ENCODE measurements around the gene ZBTB5. TPM values are rescaled to one million over a fixed set of nuclear protein-coding genes. Genes with fewer than 3 reads are reported as not detected.

Gene ZBTB5
- total and polyA plus RNA-seq, 9 of the 15 experiments (the other 6 are each of a cell fraction or from before 2014, with no cell fraction given): 2.3 to 43.2 (median 15.5) TPM

DNA sequence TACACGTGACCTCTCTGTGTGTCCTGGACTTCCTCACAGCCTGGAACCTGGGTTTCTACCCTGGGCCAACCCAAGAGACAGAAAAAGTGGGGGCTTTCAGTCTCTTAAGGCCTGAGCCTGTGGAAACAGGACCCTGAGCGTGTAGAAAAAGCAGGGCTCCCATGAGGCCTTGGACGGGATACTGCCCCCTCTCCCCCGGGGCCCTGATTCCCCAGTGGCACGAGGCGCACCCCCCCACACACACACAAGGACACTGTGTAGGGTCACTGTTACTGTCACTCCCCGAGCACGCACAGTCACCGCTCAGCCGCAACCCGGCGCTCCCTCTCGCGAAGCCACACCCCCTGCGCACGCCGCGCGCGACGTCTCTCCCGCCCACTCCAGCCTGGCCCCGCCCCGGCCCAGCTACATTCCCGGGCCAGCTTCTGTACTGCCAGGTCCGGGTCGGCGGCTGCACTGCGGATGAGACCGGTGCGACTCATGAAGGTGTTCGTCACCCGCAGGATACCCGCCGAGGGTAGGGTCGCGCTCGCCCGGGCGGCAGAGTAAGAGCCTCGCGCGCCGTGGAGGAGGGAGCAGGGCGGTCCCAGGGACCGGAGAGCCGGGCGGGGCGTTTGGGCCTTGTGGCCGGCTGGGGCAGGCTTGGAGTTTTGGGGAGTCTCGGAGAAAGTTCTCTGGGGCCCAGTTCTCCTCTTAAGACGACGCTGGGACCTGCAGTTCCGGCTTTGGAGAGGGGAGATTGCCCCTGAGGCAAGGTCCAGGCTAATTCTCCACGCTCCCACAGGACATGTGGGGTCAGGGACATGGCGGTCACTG, 42.8 kb downstream of the ZBTB5 start, which contains the start of gene GRHPR (continued):
- TF ChIP-seq, protein P1, sequence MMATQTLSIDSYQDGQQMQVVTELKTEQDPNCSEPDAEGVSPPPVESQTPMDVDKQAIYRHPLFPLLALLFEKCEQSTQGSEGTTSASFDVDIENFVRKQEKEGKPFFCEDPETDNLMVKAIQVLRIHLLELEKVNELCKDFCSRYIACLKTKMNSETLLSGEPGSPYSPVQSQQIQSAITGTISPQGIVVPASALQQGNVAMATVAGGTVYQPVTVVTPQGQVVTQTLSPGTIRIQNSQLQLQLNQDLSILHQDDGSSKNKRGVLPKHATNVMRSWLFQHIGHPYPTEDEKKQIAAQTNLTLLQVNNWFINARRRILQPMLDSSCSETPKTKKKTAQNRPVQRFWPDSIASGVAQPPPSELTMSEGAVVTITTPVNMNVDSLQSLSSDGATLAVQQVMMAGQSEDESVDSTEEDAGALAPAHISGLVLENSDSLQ (IDR thresholded peaks at IDR 0.05): peak; percentile 91
- TF ChIP-seq, protein P2, sequence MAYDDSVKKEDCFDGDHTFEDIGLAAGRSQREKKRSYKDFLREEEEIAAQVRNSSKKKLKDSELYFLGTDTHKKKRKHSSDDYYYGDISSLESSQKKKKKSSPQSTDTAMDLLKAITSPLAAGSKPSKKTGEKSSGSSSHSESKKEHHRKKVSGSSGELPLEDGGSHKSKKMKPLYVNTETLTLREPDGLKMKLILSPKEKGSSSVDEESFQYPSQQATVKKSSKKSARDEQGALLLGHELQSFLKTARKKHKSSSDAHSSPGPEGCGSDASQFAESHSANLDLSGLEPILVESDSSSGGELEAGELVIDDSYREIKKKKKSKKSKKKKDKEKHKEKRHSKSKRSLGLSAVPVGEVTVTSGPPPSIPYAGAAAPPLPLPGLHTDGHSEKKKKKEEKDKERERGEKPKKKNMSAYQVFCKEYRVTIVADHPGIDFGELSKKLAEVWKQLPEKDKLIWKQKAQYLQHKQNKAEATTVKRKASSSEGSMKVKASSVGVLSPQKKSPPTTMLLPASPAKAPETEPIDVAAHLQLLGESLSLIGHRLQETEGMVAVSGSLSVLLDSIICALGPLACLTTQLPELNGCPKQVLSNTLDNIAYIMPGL (CRISPR knock-in tag; IDR thresholded peaks at IDR 0.05): peak; percentile 88
- TF ChIP-seq C11orf30 (IDR thresholded peaks at IDR 0.05; ENCODE audit: low read depth) (peak; percentile 50; the same call in 1 of the 2 replicates), ZNF212 (CRISPR knock-in tag; IDR thresholded peaks at IDR 0.05) (no peak), NFIC (IDR thresholded peaks at IDR 0.05) (peak; percentile 35; the same call in 1 of the 2 replicates), TSC22D4 (tag; IDR thresholded peaks at IDR 0.05) (no peak), MAFG (tag; conservative IDR thresholded peaks at IDR 0.05) (peak; percentile 34; the same call in 1 of the 2 replicates), TBP (optimal IDR thresholded peaks at IDR 0.05; ENCODE audit: low read depth, low read length) (peak; percentile 84), L3MBTL2 (IDR thresholded peaks at IDR 0.05) (peak; percentile 91), HNRNPLL (IDR thresholded peaks at IDR 0.05; ENCODE audit: low read depth, low read length, poor library complexity, severe bottlenecking) (peak; percentile 51), ZNF584 (CRISPR knock-in tag; IDR thresholded peaks at IDR 0.05; ENCODE audit: low read depth) (no peak), SAFB (IDR thresholded peaks at IDR 0.05; ENCODE audit: borderline replicate concordance, low read depth, low read length) (peak; percentile 78), ZNF696 (CRISPR knock-in tag; conservative IDR thresholded peaks at IDR 0.05) (no peak), HDAC3 (IDR thresholded peaks at IDR 0.05; ENCODE audit: borderline replicate concordance, partially characterized antibody) (no peak), SMARCE1 (IDR thresholded peaks at IDR 0.05) (0 out of 2 replicates have a peak, but pooled peaks have one; percentile 41), ZNF347 (CRISPR knock-in tag; IDR thresholded peaks at IDR 0.05; ENCODE audit: low read depth) (peak; percentile 12; the same call in 1 of the 2 replicates), FOXJ2 (tag; IDR thresholded peaks at IDR 0.05) (no peak)
- TF ChIP-seq, protein P3, sequence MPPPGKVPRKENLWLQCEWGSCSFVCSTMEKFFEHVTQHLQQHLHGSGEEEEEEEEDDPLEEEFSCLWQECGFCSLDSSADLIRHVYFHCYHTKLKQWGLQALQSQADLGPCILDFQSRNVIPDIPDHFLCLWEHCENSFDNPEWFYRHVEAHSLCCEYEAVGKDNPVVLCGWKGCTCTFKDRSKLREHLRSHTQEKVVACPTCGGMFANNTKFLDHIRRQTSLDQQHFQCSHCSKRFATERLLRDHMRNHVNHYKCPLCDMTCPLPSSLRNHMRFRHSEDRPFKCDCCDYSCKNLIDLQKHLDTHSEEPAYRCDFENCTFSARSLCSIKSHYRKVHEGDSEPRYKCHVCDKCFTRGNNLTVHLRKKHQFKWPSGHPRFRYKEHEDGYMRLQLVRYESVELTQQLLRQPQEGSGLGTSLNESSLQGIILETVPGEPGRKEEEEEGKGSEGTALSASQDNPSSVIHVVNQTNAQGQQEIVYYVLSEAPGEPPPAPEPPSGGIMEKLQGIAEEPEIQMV (tag; conservative IDR thresholded peaks at IDR 0.05; ENCODE audit: low read depth): no peak
- TF ChIP-seq, protein P4, sequence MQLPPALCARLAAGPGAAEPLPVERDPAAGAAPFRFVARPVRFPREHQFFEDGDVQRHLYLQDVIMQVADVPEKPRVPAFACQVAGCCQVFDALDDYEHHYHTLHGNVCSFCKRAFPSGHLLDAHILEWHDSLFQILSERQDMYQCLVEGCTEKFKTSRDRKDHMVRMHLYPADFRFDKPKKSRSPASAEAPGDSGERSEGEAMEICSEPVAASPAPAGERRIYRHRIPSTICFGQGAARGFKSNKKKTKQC (CRISPR knock-in tag; IDR thresholded peaks at IDR 0.05): peak; percentile 21
- TF ChIP-seq, protein P5, sequence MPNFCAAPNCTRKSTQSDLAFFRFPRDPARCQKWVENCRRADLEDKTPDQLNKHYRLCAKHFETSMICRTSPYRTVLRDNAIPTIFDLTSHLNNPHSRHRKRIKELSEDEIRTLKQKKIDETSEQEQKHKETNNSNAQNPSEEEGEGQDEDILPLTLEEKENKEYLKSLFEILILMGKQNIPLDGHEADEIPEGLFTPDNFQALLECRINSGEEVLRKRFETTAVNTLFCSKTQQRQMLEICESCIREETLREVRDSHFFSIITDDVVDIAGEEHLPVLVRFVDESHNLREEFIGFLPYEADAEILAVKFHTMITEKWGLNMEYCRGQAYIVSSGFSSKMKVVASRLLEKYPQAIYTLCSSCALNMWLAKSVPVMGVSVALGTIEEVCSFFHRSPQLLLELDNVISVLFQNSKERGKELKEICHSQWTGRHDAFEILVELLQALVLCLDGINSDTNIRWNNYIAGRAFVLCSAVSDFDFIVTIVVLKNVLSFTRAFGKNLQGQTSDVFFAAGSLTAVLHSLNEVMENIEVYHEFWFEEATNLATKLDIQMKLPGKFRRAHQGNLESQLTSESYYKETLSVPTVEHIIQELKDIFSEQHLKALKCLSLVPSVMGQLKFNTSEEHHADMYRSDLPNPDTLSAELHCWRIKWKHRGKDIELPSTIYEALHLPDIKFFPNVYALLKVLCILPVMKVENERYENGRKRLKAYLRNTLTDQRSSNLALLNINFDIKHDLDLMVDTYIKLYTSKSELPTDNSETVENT (CRISPR knock-in tag; IDR thresholded peaks at IDR 0.05): peak; percentile 40; the same call in 1 of the 2 replicates

Data from K562 (cell line).